GM13977 (cell line): ENCODE results near the gene HEATR5A.

Experiments used
- DNase-seq: peaks from one replicate; pipeline ENCODE4 v3.0.0; 2012; ENCODE audit warnings: low spot score
- in situ Hi-C: fragments of 300-500 bp; cut with MboI; formaldehyde crosslinking; loops from one replicate; pipeline ENCODE4 v1.12.0; 2022; ENCODE audit warnings: low sequenced_read_pairs, low pct_unique_long_range_greater_than_20kb, mixed read lengths, inconsistent platforms; ENCODE audit not compliant: unreplicated experiment
- TF ChIP-seq, protein P1 (sequence below): IDR thresholded peaks from 2 replicates; pipeline ENCODE4 v1.5.1; 2012; ENCODE audit warnings: mild to moderate bottlenecking, control low read depth; ENCODE audit not compliant: insufficient read depth; ENCODE audit errors: extremely low read depth, missing control alignments

HEATR5A gene

DNA sequence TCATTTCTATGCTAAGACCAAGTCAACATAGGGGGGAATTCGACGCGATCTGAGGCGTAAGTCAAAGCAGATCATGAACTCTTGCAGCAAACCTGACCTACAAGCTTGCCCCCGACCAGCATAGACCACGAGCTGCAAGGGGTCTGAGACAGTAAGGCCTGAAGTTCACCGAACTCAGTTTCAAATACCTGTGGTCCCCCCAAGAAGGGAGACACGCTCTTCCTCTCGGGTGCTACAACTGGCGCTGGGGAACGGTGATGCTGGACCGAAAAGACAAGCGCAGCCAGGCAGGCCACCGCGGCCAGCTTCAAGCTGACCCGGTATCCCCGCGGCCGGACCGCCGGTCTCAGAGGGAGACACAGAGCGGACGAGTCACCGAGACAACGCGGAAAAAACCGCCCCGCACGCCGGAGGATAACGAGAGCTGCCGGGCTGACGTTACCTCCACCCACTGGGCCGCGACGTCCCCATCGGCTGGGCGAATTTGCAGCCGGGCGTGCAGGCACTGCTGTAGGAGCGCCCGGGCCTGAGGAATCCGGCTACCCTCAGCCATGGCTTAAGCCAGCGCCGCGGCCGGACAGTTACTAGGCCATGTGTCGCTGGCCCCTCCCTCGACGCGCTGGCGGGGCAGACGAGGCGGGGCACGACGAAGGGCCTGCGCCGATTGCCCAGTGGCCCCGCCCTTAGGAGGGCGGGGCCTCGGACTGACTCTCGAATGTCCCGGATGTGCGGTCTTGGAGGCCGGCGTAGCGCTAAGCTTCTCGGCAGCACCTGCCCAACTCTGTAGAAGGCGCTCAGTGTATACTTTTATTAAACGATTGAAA lies 36.7 kb upstream of the HEATR5A start, which contains the start of gene DTD2:
DTD2 (minus strand) TSS at position 666 of the 824 bp plus-strand sequence; CDS start at position 553, 113 bp downstream.
- TF ChIP-seq, protein P1, sequence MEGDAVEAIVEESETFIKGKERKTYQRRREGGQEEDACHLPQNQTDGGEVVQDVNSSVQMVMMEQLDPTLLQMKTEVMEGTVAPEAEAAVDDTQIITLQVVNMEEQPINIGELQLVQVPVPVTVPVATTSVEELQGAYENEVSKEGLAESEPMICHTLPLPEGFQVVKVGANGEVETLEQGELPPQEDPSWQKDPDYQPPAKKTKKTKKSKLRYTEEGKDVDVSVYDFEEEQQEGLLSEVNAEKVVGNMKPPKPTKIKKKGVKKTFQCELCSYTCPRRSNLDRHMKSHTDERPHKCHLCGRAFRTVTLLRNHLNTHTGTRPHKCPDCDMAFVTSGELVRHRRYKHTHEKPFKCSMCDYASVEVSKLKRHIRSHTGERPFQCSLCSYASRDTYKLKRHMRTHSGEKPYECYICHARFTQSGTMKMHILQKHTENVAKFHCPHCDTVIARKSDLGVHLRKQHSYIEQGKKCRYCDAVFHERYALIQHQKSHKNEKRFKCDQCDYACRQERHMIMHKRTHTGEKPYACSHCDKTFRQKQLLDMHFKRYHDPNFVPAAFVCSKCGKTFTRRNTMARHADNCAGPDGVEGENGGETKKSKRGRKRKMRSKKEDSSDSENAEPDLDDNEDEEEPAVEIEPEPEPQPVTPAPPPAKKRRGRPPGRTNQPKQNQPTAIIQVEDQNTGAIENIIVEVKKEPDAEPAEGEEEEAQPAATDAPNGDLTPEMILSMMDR, result no peak
- DNase-seq, result peak; percentile 94
- in situ Hi-C loops, result no loop called here

DNA sequence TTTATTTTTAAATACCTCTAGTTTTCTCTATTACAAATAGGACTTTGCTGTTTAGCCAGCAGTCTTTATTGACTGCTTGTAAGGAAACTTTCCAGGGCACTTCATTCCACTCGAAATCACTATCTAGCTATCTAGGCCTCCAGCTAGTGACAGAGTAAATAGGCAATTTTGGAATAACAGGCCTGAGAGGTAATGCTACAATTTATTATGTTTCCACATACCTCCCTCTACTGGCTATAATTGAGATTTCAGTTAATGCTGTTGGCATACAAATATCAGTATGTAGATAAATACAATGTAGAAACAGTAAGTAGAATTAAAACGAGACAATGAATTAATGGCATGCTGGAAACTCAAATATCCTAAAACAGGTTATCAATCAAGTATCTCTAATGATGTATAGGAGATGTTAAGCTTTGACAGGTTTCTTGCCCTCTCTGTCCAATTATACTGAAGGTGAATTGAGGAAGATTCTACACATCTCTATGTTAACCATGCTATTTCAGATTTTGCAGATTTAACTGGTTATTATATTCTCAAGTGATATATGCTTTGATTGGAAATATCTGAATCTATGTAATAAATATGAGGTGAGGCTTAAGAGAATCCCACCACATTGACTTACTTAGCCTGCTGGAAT lies 29.7 kb upstream of the HEATR5A start:
- TF ChIP-seq, protein P1, result peak; percentile 48
- in situ Hi-C loops, result no loop called here
- DNase-seq, result peak; percentile 36

DNA sequence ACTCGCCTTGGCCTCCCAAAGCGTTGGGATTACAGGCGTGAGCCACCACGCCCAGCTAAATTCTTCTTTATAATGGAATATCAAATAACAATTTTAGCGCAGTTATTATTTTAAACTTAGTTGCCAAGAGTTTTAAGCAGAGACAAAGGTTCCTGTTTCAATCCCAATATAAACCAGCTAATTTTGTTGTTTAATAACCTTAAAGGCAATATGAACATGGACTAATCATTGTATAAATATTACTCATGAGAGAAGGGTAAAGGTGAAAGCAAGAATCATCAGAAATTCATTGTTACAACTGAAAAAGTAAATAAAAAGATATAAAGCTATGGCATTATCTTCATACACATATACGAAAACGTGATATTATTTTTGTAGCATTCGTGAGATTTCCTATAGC lies 28.8 kb upstream of the HEATR5A start:
- in situ Hi-C loops, result no loop called here
- TF ChIP-seq, protein P1, result no peak
- no peak for DNase-seq

DNA sequence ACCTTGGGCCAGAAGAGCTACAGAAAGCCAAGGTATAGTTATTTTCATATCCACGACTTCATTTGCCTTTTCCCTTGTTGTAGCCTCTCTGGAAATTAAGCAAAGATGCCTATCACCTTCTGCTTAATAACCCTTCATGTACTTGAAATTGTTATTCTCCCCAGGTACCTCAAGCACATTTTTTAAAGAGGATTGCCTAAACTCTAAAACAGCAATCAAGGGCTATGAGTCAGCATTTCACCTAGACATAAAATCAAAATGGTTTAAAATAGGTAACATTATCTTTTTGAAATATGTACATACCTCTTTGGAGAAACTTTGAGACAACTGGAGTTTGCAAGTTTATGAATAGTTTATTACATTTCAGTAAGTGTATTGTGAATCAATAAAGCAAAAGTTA lies 25.4 kb upstream of the HEATR5A start:
- no peak for DNase-seq
- TF ChIP-seq, protein P1, result no peak

DNA sequence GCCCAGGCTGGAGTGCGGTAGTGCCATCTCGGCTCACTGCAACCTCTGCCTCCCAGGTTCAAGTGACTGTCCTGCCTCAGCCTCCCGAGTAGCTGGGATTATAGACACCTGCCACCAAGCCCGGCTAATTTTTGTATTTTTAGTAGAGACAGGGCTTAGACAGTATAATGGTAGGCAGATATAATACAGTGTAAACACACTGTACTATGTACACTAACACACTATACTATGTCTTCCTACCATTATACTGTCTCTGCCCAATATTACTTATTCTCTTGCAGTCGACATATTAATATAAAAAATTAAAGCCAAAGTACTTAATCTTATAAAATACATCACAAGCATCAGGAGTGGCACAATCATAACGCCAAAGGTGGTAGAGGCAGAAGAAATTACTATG lies 21.9 kb upstream of the HEATR5A start:
- no peak for DNase-seq
- TF ChIP-seq, protein P1, result no peak
- in situ Hi-C loops, result no loop called here

More for the DNA sequence above, 25.4 kb upstream of the HEATR5A start:
- in situ Hi-C loops, result no loop called here

DNA sequence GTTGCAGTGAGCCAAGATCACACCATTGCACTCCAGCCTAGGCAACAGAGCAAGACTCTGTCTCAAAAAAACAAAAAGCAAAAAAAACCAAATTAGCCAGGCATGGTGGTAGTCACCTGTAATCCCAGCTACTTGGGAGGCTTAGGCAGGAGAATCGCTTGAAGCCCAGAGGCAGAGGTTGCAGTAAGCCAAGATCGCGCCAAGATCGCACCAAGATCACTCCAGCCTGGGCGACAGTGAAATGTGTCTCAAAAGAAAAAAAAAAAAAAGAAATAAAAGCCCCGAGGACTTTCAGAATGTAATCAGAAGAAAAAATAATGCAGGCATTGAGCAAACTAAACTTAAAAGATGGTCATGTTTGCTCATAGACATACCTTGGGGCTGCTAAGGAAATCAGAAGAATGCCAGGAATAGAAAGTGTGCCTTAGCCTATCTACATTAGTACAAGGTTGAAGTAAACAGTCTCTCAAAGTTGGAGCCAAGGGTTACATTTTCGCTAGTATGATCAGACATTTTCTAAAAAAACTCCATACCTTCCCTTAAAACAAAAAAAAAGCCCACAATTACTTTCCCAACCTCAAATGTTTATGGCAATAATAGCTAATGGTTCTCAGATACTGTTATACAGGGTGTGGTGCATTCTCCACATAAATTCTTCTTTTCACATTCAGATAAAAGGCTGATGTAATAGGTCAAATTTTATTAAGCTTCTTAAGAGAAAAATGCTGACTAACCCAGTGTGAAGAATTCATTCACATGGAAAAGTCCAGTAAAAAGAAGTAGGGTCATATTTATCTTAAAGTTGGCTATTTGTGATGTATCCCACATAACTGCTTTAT lies 21.1 kb upstream of the HEATR5A start:
- DNase-seq, result no peak
- in situ Hi-C loops, result no loop called here
- TF ChIP-seq, protein P1, result no peak
